Brain pericyte (primary cell): Measurements from ENCODE around the gene INSIG2.

Experiments used
- DNase-seq: peaks from one replicate; pipeline ENCODE4 v3.0.0-alpha.2; 2012; ENCODE audit warnings: low read depth, low spot score

Gene INSIG2

GRCh38 chr2:118098307-118099030, 10.2 kb downstream of the INSIG2 start:
- DNase-seq: no peak

- no peak for DNase-seq
Observed at GRCh38 chr2:118102433-118103082, 14.3 kb downstream of the INSIG2 start.

GRCh38 chr2:118103951-118104940, 16.0 kb downstream of the INSIG2 start:
- no peak for DNase-seq

- no peak for DNase-seq
Observed at GRCh38 chr2:118105497-118105896, 17.2 kb downstream of the INSIG2 start.

GRCh38 chr2:118106926-118107325, 18.7 kb downstream of the INSIG2 start:
- no peak for DNase-seq

- DNase-seq: no peak
Observed at GRCh38 chr2:118110310-118110709, 22.0 kb downstream of the INSIG2 start.

- no peak for DNase-seq
Observed at GRCh38 chr2:118110991-118111390, 22.7 kb downstream of the INSIG2 start.

- DNase-seq: no peak
Observed at GRCh38 chr2:118112771-118113334, 24.6 kb downstream of the INSIG2 start.

- no peak for DNase-seq
Observed at GRCh38 chr2:118114863-118115262, 26.6 kb downstream of the INSIG2 start.

- no peak for DNase-seq
Observed at GRCh38 chr2:118115761-118116160, 27.5 kb downstream of the INSIG2 start.

- no peak for DNase-seq
Observed at GRCh38 chr2:118118479-118118878, 30.2 kb downstream of the INSIG2 start.

- DNase-seq: no peak
Observed at GRCh38 chr2:118119158-118119727, 31.0 kb downstream of the INSIG2 start.

- no peak for DNase-seq
Observed at GRCh38 chr2:118119761-118120400, 31.6 kb downstream of the INSIG2 start.

GRCh38 chr2:118120401-118120780, 32.1 kb downstream of the INSIG2 start:
- DNase-seq: no peak

GRCh38 chr2:118121101-118121500, 32.8 kb downstream of the INSIG2 start:
- no peak for DNase-seq

- no peak for DNase-seq
Observed at GRCh38 chr2:118121986-118122524, 33.8 kb downstream of the INSIG2 start.

GRCh38 chr2:118122594-118123281, 34.5 kb downstream of the INSIG2 start:
- no peak for DNase-seq

- DNase-seq: no peak
Observed at GRCh38 chr2:118123561-118124232, 35.4 kb downstream of the INSIG2 start.

GRCh38 chr2:118124288-118124891, 36.1 kb downstream of the INSIG2 start:
- DNase-seq: no peak
